Measurements from ENCODE around the gene OXER1.

OXER1 gene

GRCh38 chr2:42762155-42762554 is 1.8 kb downstream of the OXER1 start:
- no peak overlapping the region for H3K27ac ChIP-seq
- TF ChIP-seq CTCF (conservative IDR thresholded peaks at IDR 0.05): no peak

- no peak for TF ChIP-seq CTCF (conservative IDR thresholded peaks at IDR 0.05)
Observed at GRCh38 chr2:42761554-42761953, 2.4 kb downstream of the OXER1 start.

GRCh38 chr2:42758751-42759150 is 5.2 kb downstream of the OXER1 start:
- no peak overlapping the region for H3K27ac ChIP-seq
- TF ChIP-seq CTCF (conservative IDR thresholded peaks at IDR 0.05): no peak

More at GRCh38 chr2:42761554-42761953, 2.4 kb downstream of the OXER1 start:
- no peak overlapping the region for H3K27ac ChIP-seq

GRCh38 chr2:42757981-42758740 is 5.8 kb downstream of the OXER1 start:
- H3K27ac ChIP-seq: no peak overlapping the region
- TF ChIP-seq CTCF (conservative IDR thresholded peaks at IDR 0.05): no peak

- no peak for TF ChIP-seq CTCF (conservative IDR thresholded peaks at IDR 0.05)
Observed at GRCh38 chr2:42756966-42757513, 6.9 kb downstream of the OXER1 start.

GRCh38 chr2:42756150-42756775 is 7.7 kb downstream of the OXER1 start:
- no peak overlapping the region for H3K27ac ChIP-seq
- no peak for TF ChIP-seq CTCF (conservative IDR thresholded peaks at IDR 0.05)

More at GRCh38 chr2:42756966-42757513, 6.9 kb downstream of the OXER1 start:
- H3K27ac ChIP-seq: no peak overlapping the region

- no peak overlapping the region for H3K27ac ChIP-seq
- no peak for TF ChIP-seq CTCF (conservative IDR thresholded peaks at IDR 0.05)
Observed at GRCh38 chr2:42755191-42755880, 8.6 kb downstream of the OXER1 start.
